Right forelimb (tissue), 1 donor: Measurements from ENCODE around the gene LTBP1.

ENCODE experiments used
- DNase-seq: peaks from one replicate; pipeline ENCODE4 v3.0.0-alpha.2; 2018

The LTBP1 gene

GRCh38 chr2:33121925-33122324 lies 175.2 kb downstream of the LTBP1 start:
- no peak for DNase-seq

GRCh38 chr2:33122726-33123125 lies 176.0 kb downstream of the LTBP1 start:
- no peak for DNase-seq

DNA sequence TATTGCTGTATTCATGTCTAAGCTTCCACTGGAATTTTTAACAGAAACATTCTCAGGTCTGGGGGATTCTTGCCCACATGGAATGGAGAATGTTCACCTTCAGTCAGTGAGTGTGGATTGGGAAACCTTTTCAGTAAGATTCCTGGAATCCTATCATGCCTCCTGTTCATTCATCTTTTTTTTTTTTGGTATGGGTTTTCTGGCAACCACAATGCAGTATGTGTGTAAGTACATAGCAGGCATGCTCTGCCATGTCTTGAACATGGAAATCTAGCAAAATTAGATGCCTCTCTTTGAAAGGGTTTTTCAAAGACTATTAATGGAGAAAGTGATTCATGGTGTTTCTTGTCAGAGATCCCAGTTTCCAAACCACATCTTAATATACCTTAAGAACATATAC lies 176.5 kb downstream of the LTBP1 start:
- no peak for DNase-seq

GRCh38 chr2:33126552-33126951 lies 179.8 kb downstream of the LTBP1 start:
- DNase-seq = no peak

DNA sequence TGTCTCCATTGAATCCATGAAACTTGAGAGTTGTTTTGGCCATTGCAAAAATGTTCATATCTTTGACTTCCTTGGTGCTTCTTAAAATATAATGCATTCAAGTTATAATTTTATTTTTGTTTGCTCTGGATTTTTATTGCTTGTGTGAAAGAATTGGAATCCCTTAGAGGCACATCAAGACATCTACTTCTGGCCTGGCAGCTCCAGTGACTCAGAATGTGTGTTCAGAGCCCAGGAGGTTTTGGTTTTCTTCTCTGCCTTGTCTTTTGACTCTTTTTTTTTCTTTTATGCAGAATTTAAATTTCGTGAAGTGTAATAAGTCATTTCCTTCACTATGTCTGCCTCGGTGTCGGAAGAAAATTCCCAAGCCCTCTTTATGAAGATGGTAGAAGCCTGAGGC lies 180.2 kb downstream of the LTBP1 start:
- no peak for DNase-seq

DNA sequence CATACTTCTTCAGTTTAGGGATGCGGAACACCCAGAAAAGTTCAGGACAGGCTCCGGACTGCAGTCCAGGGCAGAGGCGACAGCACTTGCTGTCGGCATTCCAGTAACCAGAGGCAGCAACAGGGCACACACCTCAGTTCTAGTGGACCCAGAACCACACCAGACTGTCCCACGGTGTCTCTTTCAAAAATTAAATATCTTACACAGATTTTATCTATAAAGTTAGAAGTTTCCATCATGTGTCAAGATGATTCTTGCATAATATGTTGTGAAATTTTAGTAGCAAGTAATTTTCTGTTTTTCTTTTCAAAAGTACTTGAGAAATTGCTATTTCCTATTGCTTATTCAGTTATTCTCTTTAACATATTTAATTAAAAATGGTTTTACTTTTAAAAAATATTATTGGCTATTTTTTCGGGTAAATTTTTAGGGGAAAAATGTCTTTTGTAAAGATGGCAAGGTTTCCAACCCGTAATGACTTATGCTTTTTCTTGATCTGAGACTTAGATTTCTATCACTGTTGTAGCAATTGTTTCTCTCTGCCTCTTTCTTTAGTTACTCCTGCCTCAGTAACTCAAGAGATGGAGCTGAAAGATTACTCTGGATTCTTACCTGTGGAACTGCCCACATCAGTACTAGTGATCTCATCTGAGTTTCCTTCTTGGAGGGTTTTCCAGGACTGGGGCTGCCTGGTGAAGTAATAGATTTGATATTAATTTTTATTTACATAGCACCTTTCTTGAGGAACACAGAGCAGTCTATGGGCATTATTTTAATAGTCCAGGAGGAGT lies 182.7 kb downstream of the LTBP1 start:
- no peak for DNase-seq

DNA sequence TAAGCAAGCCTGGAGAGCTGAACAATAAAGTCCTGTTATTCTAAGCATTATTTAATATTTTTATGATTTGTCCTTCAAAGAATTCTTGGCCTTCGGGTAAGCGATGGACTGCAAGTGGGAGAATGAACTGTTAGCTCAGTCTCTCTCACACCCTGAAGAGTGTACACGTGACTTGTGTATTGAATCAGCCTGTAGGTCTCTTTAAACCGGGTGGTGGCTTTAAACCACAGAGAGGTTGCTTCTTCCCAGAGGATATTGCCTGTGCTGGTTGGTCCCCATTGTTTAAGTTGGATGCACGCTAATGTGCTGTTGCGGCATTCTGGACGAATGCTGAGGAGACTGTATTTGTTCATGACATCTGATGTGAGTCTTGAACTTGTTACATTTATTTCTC lies 183.3 kb downstream of the LTBP1 start:
- no peak for DNase-seq

DNA sequence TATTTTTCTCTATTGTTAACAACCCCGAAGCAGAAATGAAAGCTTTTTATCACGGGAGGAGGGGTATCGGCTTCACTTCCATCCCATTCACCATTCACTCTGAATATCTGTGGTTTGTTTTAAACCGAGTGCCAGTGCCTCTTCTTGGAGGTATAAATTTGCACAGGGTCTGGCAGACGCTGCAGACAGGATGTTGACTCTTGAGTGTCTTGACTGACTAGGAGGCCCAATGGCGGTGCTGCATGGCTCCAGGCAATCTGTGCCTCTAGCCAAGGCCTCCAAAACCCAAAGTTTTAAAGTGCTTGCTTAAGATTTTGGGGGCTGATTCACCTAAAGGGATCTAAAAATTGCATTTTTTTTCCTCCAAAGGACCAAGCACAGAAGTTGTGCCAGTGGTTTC lies 183.8 kb downstream of the LTBP1 start:
- DNase-seq = no peak

GRCh38 chr2:33131111-33131510 lies 184.4 kb downstream of the LTBP1 start:
- DNase-seq = no peak

DNA sequence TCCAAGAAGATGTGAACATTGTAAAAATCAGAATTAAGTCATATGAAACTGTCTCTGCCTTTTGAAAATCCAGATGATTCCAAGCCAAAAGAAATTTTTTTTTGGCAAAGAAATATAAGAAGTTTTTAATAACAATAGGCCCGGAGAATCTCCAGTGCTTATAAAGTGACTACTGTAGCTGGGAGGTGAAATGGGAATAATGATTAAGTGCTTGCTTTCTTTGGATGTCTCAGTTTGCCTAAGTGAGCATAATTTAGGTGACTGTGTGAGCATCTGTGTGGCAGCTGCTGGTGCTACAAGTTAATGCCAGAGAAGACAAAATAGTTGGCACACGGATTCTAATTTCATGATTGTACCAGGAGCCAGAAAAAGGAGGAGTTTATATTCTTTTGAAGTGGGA lies 185.0 kb downstream of the LTBP1 start:
- no peak for DNase-seq

DNA sequence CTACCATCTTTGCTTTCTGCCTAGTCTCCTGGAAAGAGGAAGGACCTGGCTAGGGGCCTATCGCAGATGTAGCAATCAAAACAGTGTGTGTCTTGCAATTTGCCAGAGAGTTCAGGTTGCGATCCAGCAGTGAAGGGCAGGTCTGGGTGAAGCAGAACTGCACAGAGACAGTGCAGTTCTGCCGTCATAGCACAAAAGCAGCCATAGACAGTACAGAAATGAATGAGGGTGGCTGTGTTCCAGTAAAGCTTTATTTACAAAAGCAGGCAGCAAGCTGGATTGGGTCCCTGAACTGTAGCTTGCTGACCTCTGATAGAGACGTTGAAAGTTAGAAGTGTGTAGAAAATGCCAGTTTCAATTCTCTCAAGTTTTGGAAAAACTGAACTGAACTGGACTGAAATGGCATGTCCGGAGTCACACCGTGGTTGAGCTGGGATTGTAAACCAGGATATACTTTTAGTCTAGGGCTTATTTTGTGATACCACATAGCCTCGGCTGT lies 186.8 kb downstream of the LTBP1 start:
- no peak for DNase-seq

GRCh38 chr2:33134086-33134771 lies 187.5 kb downstream of the LTBP1 start:
- DNase-seq = peak; percentile 85

DNA sequence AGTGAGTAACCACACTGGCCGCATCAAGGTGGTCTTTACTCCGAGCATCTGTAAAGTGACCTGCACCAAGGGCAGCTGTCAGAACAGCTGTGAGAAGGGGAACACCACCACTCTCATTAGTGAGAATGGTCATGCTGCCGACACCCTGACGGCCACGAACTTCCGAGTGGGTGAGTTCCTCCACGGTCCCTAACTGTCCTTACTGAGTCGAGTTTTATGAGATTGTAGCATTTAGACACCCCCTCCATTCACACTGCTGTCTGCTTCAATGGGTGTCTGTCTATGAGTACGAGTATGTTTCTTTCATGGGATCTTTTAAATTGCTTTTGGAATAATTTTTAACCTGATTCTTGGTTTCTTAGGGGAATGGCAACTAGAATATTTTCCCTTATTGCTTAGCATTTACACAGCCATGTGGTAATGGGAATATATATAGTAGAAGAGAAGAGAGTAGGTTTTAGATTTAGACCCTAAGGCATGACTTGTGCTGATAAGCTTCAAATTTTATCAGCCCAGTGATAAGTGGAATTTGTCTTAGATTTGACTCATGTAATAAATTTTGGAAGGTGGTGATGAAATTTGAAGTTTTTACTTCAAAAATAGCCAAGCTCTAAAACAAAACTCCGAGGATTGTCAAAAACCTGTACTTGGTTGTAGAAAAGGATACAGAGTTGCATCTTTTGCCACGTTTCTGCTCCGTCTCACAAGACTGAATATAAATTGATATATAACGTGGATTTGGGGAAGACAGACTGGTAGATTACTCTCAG lies 188.2 kb downstream of the LTBP1 start:
- DNase-seq = peak; percentile 66

DNA sequence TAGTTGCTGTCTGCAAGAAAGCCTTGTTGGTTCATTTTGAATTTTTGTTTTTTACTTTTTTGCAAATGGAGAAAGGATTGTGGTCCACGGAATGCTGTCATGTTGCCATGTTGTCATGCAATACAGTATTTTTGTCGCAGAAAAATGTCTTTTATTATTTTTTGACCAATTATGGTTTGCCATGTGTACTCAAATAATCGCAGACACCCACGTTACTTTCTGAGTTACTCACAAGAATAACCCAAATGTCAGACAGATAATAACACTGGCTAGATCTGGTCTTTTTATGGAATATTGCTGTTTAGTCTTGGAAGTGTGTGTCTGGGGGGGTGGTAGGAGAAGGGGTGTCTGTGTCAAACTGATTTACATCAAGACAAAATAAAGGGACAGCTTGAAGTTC lies 188.9 kb downstream of the LTBP1 start:
- no peak for DNase-seq

- no peak for DNase-seq
These were observed 189.3 kb downstream of the LTBP1 start for GRCh38 chr2:33136056-33136455.

GRCh38 chr2:33136566-33136965 lies 189.8 kb downstream of the LTBP1 start:
- DNase-seq = no peak

DNA sequence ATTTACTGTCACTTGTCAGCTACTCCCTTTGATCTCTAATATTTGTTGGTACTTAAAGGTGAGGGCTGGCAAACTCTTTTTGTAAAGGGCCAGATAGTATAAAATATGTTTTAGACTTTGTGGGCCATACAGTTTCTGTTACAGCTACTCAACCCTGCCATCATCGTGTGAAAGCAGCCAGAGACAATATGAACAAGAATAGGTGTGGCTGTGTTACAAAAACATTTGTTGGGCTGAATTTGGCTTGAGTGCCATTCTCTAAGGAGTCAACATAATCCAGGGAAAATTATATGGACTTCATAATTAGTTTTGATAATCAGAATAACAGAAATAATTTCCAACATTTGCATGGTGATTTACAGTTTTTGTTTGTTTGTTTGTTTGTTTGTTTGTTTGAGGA lies 190.6 kb downstream of the LTBP1 start:
- DNase-seq = no peak

DNA sequence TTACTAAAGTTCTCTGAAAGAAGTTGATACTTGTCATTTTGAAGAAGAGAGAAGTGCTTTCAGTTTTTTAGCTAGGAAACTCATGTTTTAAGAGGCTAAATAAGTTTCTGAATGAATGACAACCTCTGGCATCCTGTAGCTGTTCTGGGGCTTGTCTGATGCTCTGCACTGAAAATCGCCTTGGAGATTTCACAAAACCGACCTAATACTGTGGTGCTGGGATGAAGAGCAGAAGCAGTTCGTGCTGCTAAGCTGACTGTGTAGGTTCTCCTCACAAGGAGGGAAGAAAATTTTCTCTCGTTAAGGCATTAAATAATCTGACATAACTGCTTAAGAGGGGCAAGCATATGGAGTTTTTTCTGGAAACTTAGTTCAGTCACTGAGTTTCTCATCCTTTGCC lies 193.2 kb downstream of the LTBP1 start:
- no peak for DNase-seq

GRCh38 chr2:33141476-33141875 lies 194.7 kb downstream of the LTBP1 start:
- DNase-seq = no peak

DNA sequence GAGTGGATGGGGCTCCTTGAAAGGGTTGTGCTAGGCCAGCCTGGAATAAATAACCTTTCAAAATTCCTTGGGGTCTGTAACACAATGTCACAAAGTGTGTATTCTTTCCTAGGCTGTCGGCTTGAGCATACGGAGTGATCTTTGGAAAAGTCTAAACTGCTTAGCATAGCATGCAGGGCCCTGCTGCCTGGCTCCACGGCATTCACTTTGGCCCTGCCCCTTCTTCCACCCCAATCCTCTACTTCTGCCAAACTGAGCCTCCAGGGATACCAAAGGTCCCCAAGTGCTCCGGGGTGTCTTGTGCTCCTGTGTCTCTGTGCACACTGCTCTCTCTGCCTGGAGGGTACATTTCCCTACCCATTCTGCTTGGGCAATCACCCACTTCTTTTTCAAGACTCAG lies 196.1 kb downstream of the LTBP1 start:
- no peak for DNase-seq

DNA sequence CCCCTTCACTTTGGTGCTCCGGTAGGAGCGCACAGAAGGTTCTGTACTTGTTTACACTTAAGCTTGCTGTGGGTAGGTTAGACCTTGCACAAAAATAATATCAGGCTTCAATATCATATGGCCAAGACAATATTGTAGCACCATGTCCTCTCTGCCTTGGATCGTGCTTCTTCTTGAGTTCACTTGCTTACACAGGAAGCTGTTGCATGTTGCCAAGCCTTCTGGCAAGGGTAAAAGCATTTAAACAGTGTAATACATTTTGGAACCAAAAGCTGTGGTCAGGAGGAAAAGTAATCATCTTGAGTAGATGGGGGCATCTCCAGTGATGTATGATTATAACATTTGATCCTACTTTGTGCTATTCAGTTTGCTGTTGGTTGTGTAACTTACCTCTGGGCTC lies 197.5 kb downstream of the LTBP1 start:
- DNase-seq = no peak

DNA sequence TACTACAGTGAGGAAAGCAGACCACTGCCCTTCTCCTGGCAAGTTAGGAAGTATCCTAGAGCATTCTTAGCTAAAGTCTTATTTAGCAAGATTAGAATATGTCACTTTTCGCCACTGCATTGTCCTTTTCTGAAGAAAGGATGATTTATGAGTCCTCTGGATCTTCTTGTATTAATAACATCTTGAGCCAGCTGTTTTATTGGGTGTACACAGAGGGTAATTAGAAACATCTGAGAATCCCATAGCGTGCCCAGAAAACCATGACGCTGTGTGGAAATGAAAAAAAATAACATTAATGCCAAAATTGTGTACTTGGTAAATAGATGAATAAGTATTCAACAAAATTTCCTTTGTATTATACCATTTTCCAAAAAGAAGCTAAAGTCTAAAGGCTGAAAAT lies 198.7 kb downstream of the LTBP1 start:
- no peak for DNase-seq

- DNase-seq = no peak
These were observed 199.3 kb downstream of the LTBP1 start for GRCh38 chr2:33146102-33146501.

- DNase-seq = no peak
These were observed 206.3 kb downstream of the LTBP1 start for GRCh38 chr2:33153008-33153407.
